HG03103 (cell line): ENCODE data around the gene ZNF274.
A peak's percentile ranks its signal among the peaks of the same experiment; 100 is the strongest.
"Not testable (repeated sequence)": the region's sequence is repeated elsewhere in the genome, so short reads cannot be mapped to it uniquely, and the experiment has no call there.

Experiments used
- ATAC-seq: cut with Tn5 transposase; IDR thresholded peaks from one replicate; pipeline ENCODE4 v1.9.1; 2021; ENCODE audit warnings: low read depth; ENCODE audit not compliant: unreplicated experiment

Gene ZNF274

DNA sequence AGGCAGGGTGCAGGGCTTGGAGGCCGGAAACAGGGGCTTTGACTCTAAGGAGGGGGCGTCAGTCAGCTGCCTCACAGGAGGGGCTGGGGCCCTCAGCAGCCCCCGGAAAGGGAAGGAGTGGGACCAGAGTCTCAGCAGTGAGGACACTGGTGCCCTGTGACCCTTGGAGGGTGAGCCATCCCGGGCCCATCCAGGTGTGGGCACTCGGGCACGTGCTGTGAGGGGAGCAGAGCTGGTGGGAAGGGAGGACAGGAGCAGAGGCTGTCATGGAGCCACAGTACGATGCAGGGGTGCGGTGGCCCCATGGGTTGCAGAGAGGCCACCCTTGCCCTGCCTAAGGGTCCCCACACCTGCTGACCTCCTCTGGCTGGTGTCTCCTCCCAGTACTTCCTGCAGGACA, 26.7 kb downstream of the ZNF274 start:
- no peak for ATAC-seq

DNA sequence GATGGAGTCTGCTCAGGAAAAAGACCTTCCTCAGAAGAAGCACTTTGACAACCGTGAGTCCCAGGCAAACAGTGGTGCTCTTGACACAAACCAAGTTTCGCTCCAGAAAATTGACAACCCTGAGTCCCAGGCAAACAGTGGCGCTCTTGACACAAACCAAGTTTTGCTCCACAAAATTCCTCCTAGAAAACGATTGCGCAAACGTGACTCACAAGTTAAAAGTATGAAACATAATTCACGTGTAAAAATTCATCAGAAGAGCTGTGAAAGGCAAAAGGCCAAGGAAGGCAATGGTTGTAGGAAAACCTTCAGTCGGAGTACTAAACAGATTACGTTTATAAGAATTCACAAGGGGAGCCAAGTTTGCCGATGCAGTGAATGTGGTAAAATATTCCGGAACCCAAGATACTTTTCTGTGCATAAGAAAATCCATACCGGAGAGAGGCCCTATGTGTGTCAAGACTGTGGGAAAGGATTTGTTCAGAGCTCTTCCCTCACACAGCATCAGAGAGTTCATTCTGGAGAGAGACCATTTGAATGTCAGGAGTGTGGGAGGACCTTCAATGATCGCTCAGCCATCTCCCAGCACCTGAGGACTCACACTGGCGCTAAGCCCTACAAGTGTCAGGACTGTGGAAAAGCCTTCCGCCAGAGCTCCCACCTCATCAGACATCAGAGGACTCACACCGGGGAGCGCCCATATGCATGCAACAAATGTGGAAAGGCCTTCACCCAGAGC, 29.6 kb downstream of the ZNF274 start:
- no peak for ATAC-seq

DNA sequence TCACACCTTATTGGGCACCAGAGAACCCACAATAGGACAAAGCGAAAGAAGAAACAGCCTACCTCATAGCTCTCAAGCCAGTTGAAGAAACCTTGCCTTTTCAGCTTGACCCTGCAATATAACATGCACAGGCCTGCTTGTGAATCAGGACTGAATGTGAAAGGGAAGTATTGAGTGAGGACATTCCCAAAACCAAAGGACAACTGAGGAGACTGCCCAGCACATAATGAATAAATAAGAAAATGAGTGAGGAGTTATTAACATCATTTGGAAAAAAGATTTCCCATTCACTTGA, 30.2 kb downstream of the ZNF274 start:
- no peak for ATAC-seq

DNA sequence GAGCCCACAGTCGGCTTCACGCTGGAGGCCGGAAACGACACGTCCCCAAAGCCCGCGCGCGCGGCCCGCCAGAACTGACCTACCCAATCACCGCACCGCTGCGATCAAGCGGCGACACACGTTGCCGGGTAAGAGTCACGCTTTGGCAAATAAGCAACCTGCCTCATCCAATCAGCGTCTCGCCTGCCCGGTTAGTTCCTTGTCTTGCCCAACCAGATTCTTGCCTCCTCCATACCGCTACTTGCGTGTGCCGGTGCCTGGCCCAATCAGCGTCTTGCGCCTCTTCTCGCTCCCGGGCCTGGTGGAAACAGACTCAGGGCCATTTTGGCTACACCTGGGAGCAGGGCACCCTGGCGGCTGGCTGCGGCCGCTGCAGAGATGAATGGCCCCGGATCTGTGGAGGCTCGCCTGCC, 34.2 kb downstream of the ZNF274 start:
- no peak for ATAC-seq

DNA sequence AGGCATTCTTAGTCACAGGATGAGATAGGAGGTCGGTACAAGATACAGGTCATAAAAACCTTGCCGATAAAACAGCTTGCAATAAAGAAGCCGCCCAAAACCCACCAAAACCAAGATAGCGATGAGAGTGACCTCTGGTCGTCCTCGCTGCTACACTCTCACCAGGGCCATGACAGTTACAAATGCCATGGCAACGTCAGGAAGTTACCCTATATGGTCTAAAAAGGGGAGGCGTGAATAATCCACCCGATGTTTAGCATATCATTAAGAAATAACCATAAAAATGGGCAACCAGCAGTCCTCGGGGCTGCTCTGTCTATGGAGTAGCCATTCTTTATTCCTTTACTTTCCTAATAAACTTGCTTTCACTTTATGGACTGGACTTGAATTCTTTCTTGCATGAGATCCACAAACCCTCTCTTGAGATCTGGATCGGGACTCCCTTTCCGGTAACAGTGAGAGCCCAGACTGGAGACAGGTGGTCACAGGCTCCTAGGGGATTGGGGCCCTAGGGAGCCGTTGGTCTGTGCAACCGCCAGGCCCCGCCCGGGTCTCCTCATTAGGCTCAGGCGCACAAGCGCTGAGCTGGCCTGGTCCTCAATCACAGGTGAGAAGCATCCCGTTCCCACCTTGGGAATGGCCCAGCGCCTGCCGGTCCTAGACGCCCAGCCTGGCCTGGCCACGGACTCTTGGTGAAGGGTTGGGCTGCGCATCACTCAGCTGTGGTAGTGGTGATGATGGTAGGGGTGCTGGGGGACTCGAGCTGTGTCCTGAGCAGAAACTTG, 34.9 kb downstream of the ZNF274 start:
- ATAC-seq: no peak

DNA sequence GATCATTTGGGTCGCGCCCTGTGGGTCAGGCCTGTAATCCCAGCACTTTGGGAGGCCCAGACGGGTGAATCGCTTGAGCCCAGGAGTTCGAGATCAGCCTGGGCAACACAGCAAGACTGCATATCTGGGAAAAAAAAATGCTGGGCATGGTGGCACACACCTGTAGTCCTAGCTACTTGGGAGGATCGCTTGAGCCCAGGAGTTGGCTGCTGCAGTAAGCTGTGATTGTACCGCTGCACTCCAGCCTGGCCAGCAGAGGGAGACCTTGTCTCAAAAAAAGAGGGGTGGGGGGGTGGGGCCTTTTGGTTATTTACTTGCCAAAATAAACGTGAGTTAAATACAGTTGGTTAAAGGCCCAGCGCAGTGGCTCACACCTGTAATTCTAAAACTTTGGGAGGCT, 36.0 kb downstream of the ZNF274 start:
- no peak for ATAC-seq

DNA sequence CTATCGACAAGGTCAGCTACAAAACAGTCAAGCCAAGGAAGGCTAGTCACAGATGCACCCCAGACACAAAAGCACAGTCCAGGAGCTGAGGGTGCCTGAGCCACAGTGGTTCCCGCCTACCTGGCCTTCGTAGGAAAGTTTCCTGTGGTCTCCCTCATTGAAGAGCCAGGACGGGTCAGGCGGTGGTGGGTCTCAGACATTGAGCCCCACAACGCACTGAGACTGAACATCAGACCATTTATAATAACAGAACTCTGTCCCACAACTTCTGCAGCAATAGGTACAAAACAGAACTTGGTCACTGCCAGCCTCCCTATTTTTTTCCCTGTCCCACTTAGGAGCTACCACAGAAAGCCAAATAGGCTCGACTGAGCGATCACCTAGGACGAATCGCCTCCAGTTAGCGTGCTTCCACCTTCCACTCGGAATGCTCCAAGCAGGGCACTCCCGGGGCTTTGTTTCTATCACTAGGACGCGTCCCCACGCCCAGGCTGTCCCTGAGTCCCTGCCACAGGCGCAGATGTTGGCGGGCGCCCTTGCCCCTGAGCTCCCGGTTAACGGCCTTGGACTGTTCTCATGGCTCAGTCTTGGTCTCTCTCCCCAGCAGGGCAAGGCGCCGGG, 45.2 kb downstream of the ZNF274 start:
- peak; percentile 34 for ATAC-seq

DNA sequence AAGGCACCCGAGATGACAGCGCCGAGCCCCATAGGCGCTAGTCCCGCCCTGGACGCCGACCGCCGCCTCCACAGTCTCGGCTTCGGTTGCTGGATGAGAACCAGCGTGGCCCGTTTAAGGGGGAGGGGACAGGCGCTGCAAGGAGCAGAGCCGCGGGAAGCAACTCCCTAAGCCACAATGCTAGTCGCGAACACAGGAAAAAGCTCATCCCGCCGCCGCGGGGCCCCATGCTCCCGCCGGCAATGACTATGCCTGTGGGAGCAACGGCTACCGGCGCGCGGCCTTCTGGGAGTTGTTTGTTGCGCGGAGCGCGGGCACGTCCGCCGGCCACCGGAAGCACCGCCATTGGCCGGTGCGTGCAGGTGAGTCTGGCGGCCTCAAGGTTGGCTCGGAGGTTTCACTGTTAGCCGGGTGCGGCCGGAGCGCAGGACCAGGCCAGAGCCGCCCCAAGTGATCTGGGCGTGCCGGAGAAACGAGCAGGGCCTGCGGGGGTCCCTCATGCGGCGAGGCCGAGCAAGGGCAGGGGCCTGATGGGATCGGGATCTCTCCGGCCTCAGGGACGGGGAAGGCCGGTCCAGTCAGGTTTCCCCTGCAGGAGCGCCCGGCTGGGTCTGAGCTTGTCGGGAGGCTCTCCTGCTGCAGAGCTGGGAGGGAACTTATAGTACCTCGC, 45.9 kb downstream of the ZNF274 start, which contains the start of gene ZNF544:
Gene ZNF544 (plus strand): TSS at position 330 of the 670 bp plus-strand sequence. CDS start 15,110 bp downstream, outside the sequence.
- ATAC-seq: peak; percentile 79

DNA sequence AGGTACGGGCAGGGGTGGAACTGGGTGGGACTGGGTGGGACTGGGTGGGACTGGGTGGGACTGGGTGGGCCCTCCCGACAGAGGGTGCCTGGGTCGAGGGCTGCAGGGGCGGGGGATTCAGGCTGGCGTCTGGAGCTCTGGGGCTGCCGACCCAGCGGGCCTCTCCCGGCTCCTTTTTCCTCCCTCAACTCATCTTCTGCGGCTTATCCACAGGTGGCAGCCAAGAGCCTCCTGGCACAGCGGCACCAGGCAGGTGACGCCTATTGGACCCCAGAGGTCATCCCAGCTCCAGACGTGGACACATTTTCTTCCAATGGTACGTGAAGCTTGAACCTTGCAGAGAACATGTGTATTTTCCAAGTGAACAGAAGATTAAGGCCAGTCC, 46.4 kb downstream of the ZNF274 start:
- ATAC-seq: no peak

DNA sequence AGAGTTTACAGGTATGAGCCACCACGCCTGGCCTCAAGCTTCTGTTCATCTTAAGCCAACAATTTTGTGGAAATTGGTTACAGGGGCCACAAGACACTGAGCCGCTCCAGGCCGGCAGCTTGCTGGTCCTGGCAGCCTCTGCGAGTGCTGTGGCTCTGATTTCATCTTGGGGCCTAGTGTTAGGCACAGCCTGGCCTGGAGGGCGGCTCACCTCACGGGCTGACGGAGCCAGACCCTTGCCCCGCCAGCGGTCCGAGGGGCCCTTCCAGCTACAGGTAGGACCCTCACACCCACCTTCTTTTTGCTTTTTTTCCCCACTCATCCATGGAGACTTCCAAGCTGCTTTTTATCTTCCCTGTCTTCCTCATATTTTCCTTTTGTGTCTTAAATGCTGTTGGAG, 54.5 kb downstream of the ZNF274 start:
- ATAC-seq: no peak

DNA sequence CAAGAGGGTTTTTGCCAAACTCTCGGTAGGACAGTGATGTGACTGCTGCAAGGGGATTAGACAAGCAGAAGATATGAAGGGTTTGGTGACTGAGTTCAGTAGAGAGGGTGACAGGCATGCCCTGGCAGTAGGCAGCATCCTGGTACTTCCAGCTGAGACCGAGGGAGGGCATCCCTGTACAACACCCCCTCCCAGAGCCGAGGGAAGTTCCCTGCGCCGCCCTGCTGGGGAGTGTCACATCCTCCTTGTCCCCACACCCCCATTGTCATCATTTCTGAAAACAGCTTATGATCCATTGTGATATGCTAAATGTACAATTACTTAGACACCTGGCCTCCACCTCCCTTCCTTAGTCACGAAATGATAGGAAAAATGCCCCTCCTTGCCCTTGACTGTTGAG, 60.5 kb downstream of the ZNF274 start:
- no peak for ATAC-seq

DNA sequence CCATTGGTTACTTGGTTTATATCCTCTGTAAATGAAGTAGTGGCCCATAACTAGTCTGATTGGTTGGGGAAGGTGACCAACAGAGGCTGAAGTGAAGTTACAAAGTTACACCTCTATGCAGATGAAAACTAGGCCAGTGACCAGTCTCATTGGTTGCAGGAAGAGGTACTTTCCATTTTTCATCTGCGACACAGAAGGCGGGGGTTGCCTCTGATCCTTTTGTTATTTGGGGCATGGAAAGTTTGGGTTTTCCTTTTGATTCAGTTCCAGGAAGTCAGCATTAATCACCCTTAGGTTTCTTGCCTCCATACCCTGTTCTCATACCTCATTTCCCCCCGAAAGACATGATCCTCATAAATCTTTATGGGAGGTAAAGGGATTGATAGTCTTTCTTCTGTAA, 66.0 kb downstream of the ZNF274 start:
- no peak for ATAC-seq

DNA sequence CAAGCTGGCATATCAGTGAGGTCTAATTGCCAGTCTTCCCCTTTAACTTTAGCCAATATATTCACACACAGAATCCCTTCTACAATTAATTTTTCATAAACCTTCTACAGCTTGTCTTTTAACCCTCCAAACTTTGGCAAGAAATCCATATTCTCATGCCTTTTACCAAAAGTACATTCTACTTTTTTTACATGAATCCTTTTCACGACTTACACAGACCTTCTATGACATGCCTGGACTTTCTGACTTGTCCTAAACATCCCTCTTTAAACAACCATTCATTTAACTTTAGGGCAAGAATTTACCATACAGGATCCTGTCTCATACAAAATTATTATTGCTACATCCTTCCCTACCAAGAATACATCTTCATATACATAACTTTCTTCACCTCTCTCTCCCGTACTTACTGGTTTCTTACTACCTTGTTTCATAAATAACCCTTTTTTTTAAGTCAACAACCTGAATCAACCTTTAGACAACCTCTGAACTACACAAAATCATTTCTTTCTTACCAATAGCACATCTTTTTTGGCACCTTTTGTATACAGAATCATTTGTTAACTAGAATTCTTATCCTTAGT, 69.3 kb downstream of the ZNF274 start:
- ATAC-seq: no peak

DNA sequence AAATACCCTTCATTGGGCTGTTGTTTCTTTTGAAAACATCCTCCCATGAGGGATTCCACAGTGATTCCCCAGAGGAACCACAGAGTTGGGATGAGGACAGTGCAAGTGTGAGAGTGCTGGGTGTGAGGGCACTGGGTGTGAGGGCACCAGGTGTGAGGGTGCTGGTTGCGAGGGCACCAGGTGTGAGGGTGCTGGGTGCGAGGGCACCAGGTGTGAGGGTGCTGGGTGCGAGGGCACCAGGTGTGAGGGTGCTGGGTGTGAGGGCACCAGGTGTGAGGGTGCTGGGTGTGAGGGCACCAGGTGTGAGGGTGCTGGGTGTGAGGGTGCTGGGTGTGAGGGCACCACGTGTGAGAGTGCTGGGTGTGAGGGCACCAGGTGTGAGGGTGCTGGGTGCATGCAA, 75.4 kb downstream of the ZNF274 start:
- not testable (repeated sequence) for ATAC-seq

DNA sequence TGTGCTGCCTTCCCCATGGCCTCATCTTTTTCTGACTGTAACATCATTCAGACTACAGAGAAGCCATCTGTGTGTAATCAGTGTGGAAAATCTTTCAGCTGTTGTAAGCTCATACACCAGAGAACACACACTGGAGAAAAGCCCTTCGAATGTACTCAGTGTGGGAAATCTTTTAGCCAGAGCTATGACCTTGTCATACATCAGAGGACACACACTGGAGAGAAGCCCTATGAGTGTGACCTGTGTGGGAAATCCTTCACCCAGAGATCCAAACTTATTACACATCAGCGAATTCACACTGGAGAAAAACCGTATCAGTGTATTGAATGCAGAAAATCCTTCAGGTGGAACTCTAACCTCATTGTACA, 78.7 kb downstream of the ZNF274 start:
- no peak for ATAC-seq

DNA sequence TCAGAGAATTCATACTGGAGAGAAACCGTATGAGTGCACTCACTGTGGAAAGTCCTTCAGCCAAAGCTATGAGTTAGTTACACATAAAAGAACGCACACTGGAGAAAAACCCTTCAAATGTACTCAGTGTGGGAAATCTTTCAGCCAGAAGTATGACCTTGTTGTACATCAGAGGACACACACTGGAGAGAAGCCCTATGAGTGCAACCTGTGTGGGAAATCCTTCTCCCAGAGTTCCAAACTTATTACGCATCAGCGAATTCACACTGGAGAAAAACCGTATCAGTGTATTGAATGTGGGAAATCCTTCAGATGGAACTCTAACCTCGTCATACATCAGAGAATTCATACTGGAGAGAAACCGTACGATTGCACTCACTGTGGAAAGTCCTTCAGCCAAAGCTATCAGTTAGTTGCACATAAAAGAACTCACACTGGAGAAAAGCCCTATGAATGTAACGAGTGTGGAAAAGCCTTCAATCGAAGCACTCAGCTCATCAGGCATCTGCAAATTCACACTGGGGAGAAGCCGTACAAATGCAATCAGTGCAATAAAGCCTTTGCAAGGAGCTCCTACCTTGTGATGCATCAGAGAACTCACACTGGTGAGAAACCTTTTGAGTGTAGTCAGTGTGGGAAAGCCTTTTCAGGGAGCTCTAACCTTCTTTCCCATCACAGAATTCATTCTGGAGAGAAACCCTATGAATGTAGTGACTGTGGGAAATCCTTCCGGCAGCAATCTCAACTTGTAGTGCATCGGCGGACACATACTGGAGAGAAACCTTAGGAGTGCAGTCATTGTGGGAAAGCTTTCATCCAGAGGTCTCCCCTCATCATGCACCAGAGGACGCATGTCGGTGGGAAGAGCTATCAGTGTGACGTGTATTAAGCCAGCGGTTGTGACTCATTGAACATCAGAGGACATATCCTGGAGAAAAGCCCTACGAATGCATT, 79.4 kb downstream of the ZNF274 start:
- no peak for ATAC-seq

DNA sequence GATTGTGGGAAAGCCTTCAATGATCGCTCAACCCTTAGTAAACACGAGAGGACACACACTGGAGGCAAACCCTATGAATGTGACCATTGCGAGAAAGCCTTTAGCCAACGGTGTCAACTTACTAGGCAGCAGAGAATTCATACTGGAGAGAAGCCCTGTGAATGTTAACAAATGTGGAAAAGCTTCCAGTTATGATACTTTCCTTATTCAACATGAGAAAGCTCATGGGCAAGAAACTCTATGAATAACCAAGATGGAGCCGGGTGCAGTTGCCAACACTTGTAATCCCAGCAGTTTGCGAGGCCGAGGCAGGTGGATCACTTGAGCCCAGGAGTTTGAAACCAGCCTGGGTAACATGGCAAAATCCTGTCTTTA, 80.0 kb downstream of the ZNF274 start:
- ATAC-seq: no peak
